ENCODE measurements around the gene CKAP2.

GRCh38 chr13:52421216-52421615, 34.1 kb upstream of the CKAP2 start:
- no peak for TF ChIP-seq POLR2A (IDR thresholded peaks at IDR 0.05)
- TF ChIP-seq, protein P1, sequence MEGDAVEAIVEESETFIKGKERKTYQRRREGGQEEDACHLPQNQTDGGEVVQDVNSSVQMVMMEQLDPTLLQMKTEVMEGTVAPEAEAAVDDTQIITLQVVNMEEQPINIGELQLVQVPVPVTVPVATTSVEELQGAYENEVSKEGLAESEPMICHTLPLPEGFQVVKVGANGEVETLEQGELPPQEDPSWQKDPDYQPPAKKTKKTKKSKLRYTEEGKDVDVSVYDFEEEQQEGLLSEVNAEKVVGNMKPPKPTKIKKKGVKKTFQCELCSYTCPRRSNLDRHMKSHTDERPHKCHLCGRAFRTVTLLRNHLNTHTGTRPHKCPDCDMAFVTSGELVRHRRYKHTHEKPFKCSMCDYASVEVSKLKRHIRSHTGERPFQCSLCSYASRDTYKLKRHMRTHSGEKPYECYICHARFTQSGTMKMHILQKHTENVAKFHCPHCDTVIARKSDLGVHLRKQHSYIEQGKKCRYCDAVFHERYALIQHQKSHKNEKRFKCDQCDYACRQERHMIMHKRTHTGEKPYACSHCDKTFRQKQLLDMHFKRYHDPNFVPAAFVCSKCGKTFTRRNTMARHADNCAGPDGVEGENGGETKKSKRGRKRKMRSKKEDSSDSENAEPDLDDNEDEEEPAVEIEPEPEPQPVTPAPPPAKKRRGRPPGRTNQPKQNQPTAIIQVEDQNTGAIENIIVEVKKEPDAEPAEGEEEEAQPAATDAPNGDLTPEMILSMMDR (IDR thresholded peaks at IDR 0.05 in 8 of 11, conservative IDR thresholded peaks at IDR 0.05 in 3 of 11), result no peak
